PC-3 (cell line): ENCODE data around the gene SLC17A7. TPM values are rescaled to one million over a fixed set of nuclear protein-coding genes. Genes with fewer than 3 reads are reported as not detected.

Experiments
- ATAC-seq: fragments of 200-7000 bp; cut with Tn5 transposase; 2 replicates; pipeline ENCODE4 v1.9.1; 2020; ENCODE audit warnings: mild to moderate bottlenecking, moderate library complexity
- BruUV-seq: library from RNA; stranded (reverse); fragments of 400-500 nt; replicated peaks from 2 replicates; lab custom pipeline; 2021; lab: Mats Ljungman, UMichigan
- CTCF ChIA-PET: fragments of 300-600 bp; sonication (Branson Sonifier 250); formaldehyde crosslinking; loops from one replicate; lab custom pipeline; 2022; ENCODE audit warnings: antibody characterized with exemption; lab: Charles Lee
- POLR2A ChIA-PET: fragments of 300-600 bp; sonication (Branson Sonifier 250); formaldehyde crosslinking; loops from one replicate; lab custom pipeline; 2022; ENCODE audit warnings: antibody characterized with exemption; ENCODE audit not compliant: unreplicated experiment; lab: Charles Lee
- DNase-seq: peaks from one replicate; pipeline ENCODE4 v3.0.0-alpha.2; 2015
- H2AFZ ChIP-seq: fragments of 300-600 bp; sonication (generic); 2 replicates; pipeline ENCODE4 v1.6.0; 2016; ENCODE audit warnings: antibody characterized with exemption, low read length
- H3F3A ChIP-seq: fragments of 300-600 bp; sonication (generic); one replicate; pipeline ENCODE4 v1.6.0; 2017; ENCODE audit warnings: antibody characterized with exemption, low read length, control low read depth, mild to moderate bottlenecking; ENCODE audit not compliant: unreplicated experiment
- H3K27ac ChIP-seq: fragments of 300-600 bp; sonication (generic); 2 replicates; pipeline ENCODE4 v1.5.1; 2016; ENCODE audit warnings: mild to moderate bottlenecking, low read length
- H3K27me3 ChIP-seq: fragments of 300-600 bp; sonication (generic); 2 replicates; pipeline ENCODE4 v1.6.1; 2016; ENCODE audit warnings: low read length, mixed read lengths
- H3K36me3 ChIP-seq: fragments of 300-600 bp; sonication (generic); 2 replicates; pipeline ENCODE4 v1.6.1; 2016; ENCODE audit warnings: low read depth, mixed run types, low read length, mixed read lengths
- H3K4me1 ChIP-seq: fragments of 300-600 bp; sonication (generic); 2 replicates; pipeline ENCODE4 v1.5.1; 2016; ENCODE audit warnings: low read length; ENCODE audit not compliant: insufficient read depth
- H3K4me2 ChIP-seq: fragments of 300-600 bp; sonication (generic); 2 replicates; pipeline ENCODE4 v1.6.0; 2016; ENCODE audit warnings: low read length
- H3K4me3 ChIP-seq: fragments of 300-600 bp; sonication (generic); 2 replicates; pipeline ENCODE4 v1.5.1; 2016; ENCODE audit warnings: mild to moderate bottlenecking, low read length, mixed read lengths
- H3K79me2 ChIP-seq: fragments of 300-600 bp; sonication (generic); 2 replicates; pipeline ENCODE4 v1.6.1; 2017; ENCODE audit warnings: low read length, mixed read lengths
- H3K9ac ChIP-seq: fragments of 300-600 bp; sonication (generic); 2 replicates; pipeline ENCODE4 v1.6.0; 2016; ENCODE audit warnings: mild to moderate bottlenecking, low read length
- H3K9me2 ChIP-seq: fragments of 300-600 bp; sonication (generic); replicated peaks from 2 replicates; pipeline ENCODE4 v1.6.1; 2016; ENCODE audit warnings: mixed run types, low read length, mixed read lengths
- H3K9me3 ChIP-seq: fragments of 300-600 bp; sonication (generic); 2 replicates; pipeline ENCODE4 v1.6.1; 2016; ENCODE audit warnings: low read length, mixed read lengths
- H4K20me1 ChIP-seq: fragments of 300-600 bp; sonication (generic); 2 replicates; pipeline ENCODE4 v1.6.1; 2016; ENCODE audit warnings: low read length, mixed read lengths
- EZH2 ChIP-seq: fragments of 300-600 bp; sonication (generic); IDR thresholded peaks from one replicate; pipeline ENCODE4 v1.6.1; 2017; ENCODE audit warnings: antibody characterized with exemption, mild to moderate bottlenecking, low read length; ENCODE audit not compliant: unreplicated experiment
- EZH2phosphoT487 ChIP-seq: fragments of 300-600 bp; sonication (generic); IDR thresholded peaks from 2 replicates; pipeline ENCODE4 v1.6.1; 2018; ENCODE audit warnings: mild to moderate bottlenecking, antibody characterized with exemption, low read length, borderline replicate concordance
- intact Hi-C: fragments of 100-400 bp; cut with micrococcal nuclease; formaldehyde crosslinking; loops from 2 replicates; pipeline ENCODE4 v1.9.0; 2023
- total RNA-seq: library from RNA; depleted of rRNA; stranded (reverse); fragments of >200 nt; gene quantifications from 2 replicates; pipeline ENCODE4 v1.2.3, GENCODE V29; 2014
- TF ChIP-seq, protein P1 (sequence below): fragments of 300-600 bp; sonication (generic); conservative IDR thresholded peaks from 2 replicates; pipeline ENCODE4 v1.5.1; 2017; ENCODE audit warnings: antibody characterized with exemption, low read depth, mild to moderate bottlenecking, low read length

SLC17A7 gene
- total RNA-seq, 1 experiment from 2014 or later, result 0.11 TPM

DNA sequence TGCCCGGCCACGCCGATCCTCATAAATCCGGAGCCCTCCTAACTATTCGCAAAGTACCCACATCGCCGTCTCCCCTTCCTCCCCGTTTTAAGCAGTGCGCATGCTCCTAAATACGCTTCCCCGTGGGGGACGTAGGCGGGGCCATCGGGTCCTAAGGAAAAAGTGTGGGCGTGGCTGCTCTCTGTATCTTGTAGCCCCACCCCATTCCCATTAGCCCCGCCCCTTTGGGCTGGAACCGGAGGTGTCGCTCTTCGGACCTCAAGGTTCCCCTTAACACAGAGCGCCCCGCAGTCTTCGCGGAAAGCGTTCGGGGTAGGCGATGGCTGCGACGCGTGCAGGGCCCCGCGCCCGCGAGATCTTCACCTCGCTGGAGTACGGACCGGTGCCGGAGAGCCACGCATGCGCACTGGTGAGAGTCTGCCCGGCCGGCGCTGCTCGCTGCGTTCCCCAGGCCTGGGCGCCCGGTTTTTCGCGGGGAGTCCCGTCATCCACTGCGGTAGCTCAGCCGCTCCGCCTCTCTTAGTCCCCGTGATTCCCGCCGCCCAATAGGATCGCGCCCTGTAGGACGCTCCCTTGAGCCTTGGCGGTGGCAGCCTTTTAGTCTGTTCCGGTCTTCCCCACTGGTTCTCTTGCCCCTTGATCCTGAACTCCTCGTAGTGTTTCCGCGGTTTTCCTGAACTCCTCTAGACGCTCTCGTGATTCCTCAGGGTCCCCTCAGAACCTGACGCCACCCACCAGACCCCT lies 11.9 kb upstream of the SLC17A7 start, which contains the start of gene ALDH16A1:
Gene ALDH16A1 (plus strand): TSS at position 213 of the 744 bp plus-strand sequence. CDS start 107 bp downstream, at position 320.
- H4K20me1 ChIP-seq, result no peaks in the 10 kb centered on the region
- no TSS peak for BruUV-seq
- ATAC-seq (no peak), DNase-seq (no peak)
- no peak within 1 kb of the TSS for H3K4me3 ChIP-seq
- H3K9me3 ChIP-seq, result no peaks in the 10 kb centered on the region
- H3K36me3 ChIP-seq, result peaks cover 3% of the 10 kb centered on the region; the same call in 1 of the 2 replicates
- ChIA-PET CTCF (no interaction called here), POLR2A (no interaction called here)
- H3K4me1 ChIP-seq, result peaks cover 8% of the 10 kb centered on the region; the same call in 1 of the 2 replicates
- H3K9ac ChIP-seq, result no peak within 1 kb of the TSS
- H3F3A ChIP-seq, result no peaks in the 10 kb centered on the region
- H3K79me2 ChIP-seq, result peaks cover 18% of the 10 kb centered on the region
- no peaks in the 10 kb centered on the region for H3K27me3 ChIP-seq
- TF ChIP-seq EZH2 (no peak), EZH2phosphoT487 (no peak)
- TF ChIP-seq, protein P1, sequence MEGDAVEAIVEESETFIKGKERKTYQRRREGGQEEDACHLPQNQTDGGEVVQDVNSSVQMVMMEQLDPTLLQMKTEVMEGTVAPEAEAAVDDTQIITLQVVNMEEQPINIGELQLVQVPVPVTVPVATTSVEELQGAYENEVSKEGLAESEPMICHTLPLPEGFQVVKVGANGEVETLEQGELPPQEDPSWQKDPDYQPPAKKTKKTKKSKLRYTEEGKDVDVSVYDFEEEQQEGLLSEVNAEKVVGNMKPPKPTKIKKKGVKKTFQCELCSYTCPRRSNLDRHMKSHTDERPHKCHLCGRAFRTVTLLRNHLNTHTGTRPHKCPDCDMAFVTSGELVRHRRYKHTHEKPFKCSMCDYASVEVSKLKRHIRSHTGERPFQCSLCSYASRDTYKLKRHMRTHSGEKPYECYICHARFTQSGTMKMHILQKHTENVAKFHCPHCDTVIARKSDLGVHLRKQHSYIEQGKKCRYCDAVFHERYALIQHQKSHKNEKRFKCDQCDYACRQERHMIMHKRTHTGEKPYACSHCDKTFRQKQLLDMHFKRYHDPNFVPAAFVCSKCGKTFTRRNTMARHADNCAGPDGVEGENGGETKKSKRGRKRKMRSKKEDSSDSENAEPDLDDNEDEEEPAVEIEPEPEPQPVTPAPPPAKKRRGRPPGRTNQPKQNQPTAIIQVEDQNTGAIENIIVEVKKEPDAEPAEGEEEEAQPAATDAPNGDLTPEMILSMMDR, result no peak
- no peak within 1 kb of the TSS for H3K27ac ChIP-seq
- peak within 1 kb of the TSS; percentile 55 for H2AFZ ChIP-seq
- intact Hi-C loops, result no loop called here
- H3K9me2 ChIP-seq, result no peaks in the 10 kb centered on the region
- H3K4me2 ChIP-seq, result no peak within 1 kb of the TSS

DNA sequence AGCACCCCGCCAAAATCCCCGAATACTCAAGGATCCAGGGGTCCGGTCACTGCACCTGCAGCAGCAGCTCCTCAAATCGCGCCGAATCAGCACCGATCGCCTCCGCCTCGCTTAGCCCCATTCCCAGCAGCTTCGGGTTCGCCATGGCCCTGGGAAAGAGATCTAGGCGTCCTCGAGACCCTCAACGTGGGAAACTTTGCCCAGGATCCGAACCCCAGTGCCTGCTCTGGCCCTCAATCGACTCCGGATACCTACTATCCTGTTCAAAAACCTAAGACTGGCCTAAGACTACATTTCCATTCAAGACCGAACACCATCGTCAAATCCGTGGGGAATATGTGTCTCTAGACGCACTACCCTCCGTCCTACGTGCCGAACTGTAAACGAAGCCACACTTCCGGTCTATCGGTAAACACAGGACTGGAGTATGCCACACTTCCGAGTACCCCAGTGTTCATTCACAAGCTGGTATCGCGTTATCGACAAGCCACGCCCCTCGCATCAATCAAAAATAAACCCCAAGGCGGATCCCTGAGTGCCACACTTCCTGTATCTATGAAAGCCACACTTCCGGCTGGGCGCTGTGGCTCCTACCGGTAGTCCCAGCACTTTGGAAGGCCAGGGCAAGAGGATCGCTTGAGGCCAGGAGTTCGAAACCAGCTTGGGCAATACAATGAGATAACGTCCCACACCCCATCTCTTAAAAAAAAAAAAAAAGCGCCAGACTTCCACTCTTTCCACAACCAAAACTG lies 10.3 kb upstream of the SLC17A7 start, which contains the start of gene PIH1D1:
Gene PIH1D1 (minus strand): TSS at position 385 of the 752 bp plus-strand sequence. CDS start 240 bp downstream, at position 145.
- Histone ChIP-seq H3K9me3 (no peaks in the 10 kb centered on the region), H3K79me2 (peaks cover 18% of the 10 kb centered on the region), H3K36me3 (peaks cover 3% of the 10 kb centered on the region; the same call in 1 of the 2 replicates), H3F3A (no peaks in the 10 kb centered on the region), H3K4me1 (peaks cover 8% of the 10 kb centered on the region; the same call in 1 of the 2 replicates), H2AFZ (peak within 1 kb of the TSS; percentile 78), H3K4me3 (peak within 1 kb of the TSS; percentile 80), H3K9me2 (no peaks in the 10 kb centered on the region), H3K4me2 (peak within 1 kb of the TSS; percentile 88), H3K27ac (peak within 1 kb of the TSS; percentile 11; the same call in 1 of the 2 replicates), H3K9ac (peak within 1 kb of the TSS; percentile 86), H4K20me1 (no peaks in the 10 kb centered on the region), H3K27me3 (no peaks in the 10 kb centered on the region)
- TF ChIP-seq EZH2phosphoT487 (no peak), EZH2 (no peak)
- intact Hi-C loops, result loop anchor here (1.0 kb wide), 2 partner anchors 8 to 36 kb away; partner anchors contain the start of gene RPL13A
- peak; percentile 97 for ATAC-seq
- ChIA-PET CTCF (interaction anchor here (0.6 kb wide), 2 partner anchors 90 to 95 kb away, joined by 4 to 8 read pairs; partner anchors contain the start of gene TEAD2), POLR2A (interaction anchor here (0.5 to 0.6 kb wide), 4 partner anchors 33 to 337 kb away, joined by 3 to 14 read pairs (median 12); partner anchors contain the start of gene TEAD2)
- peak; percentile 100 for DNase-seq
- TSS peak; percentile 96 for BruUV-seq

DNA sequence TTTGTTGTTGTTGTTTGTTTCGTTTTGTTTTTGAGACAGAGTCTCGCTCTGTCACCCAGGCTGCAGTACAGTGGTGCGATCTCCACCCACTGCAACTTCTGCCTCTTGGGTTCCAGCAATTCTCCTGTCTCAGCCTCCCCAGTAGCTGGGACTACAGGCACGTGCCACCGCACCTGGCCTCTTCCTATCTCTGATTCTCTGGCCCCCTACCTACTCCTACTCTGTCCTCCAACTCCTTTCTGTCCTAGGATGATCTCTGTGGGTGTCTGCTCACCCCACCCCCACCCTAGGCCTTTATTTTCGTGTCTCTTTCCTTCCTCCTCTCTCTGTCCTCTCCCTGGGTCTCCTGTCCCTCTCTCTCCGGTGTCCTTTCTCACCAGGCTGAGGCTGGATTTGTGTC lies 9.1 kb upstream of the SLC17A7 start:
- H3K4me1 ChIP-seq, result peaks cover 8% of the 10 kb centered on the region; the same call in 1 of the 2 replicates
- H3K4me3 ChIP-seq, result peak overlapping the region; percentile 80
- no TSS peak for BruUV-seq
- CTCF ChIA-PET, result no interaction called here
- ATAC-seq (no peak), DNase-seq (no peak)
- H3K27me3 ChIP-seq, result no peaks in the 10 kb centered on the region
- H4K20me1 ChIP-seq, result no peaks in the 10 kb centered on the region
- no peaks in the 10 kb centered on the region for H3K9me2 ChIP-seq
- intact Hi-C loops, result no loop called here
- H3K27ac ChIP-seq, result no peak overlapping the region
- H2AFZ ChIP-seq, result no peak overlapping the region
- POLR2A ChIA-PET, result no interaction called here
- peak overlapping the region; percentile 86 for H3K9ac ChIP-seq
- TF ChIP-seq EZH2phosphoT487, result no peak
- TF ChIP-seq, protein P1, result no peak
- TF ChIP-seq EZH2, result no peak
- H3F3A ChIP-seq, result no peaks in the 10 kb centered on the region
- peaks cover 18% of the 10 kb centered on the region for H3K79me2 ChIP-seq
- peaks cover 3% of the 10 kb centered on the region; the same call in 1 of the 2 replicates for H3K36me3 ChIP-seq
- H3K9me3 ChIP-seq, result no peaks in the 10 kb centered on the region
- peak overlapping the region; percentile 88 for H3K4me2 ChIP-seq
